GM12873 (cell line): ENCODE data around the gene CD3E.

Experiments used
- TF ChIP-seq, protein P1 (sequence below): IDR thresholded peaks from 2 replicates; pipeline ENCODE4 v1.5.1; 2012; ENCODE audit warnings: low read depth, mild to moderate bottlenecking, moderate library complexity, low read length, control low read depth; ENCODE audit not compliant: insufficient read depth; ENCODE audit errors: missing control alignments

The CD3E gene

DNA sequence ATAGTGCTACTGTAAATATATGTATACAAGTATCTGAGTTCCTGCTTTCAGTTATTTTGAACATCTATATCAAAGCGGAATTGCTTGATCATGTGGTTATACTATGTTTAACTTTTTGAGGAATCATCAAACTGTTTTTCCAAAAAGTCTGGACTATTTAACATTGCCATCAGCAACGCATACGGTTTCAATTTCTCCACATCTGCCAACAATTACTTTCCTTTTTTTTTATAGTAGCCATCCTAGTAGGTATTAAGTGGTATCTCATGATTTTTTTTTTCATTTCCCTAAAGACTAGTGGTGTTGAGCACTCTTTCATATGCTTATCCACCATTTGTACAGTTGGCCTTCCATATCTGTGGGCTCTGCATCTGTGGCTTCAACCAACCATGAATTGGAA lies 53.5 kb downstream of the CD3E start:
- TF ChIP-seq, protein P1, sequence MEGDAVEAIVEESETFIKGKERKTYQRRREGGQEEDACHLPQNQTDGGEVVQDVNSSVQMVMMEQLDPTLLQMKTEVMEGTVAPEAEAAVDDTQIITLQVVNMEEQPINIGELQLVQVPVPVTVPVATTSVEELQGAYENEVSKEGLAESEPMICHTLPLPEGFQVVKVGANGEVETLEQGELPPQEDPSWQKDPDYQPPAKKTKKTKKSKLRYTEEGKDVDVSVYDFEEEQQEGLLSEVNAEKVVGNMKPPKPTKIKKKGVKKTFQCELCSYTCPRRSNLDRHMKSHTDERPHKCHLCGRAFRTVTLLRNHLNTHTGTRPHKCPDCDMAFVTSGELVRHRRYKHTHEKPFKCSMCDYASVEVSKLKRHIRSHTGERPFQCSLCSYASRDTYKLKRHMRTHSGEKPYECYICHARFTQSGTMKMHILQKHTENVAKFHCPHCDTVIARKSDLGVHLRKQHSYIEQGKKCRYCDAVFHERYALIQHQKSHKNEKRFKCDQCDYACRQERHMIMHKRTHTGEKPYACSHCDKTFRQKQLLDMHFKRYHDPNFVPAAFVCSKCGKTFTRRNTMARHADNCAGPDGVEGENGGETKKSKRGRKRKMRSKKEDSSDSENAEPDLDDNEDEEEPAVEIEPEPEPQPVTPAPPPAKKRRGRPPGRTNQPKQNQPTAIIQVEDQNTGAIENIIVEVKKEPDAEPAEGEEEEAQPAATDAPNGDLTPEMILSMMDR, result no peak

DNA sequence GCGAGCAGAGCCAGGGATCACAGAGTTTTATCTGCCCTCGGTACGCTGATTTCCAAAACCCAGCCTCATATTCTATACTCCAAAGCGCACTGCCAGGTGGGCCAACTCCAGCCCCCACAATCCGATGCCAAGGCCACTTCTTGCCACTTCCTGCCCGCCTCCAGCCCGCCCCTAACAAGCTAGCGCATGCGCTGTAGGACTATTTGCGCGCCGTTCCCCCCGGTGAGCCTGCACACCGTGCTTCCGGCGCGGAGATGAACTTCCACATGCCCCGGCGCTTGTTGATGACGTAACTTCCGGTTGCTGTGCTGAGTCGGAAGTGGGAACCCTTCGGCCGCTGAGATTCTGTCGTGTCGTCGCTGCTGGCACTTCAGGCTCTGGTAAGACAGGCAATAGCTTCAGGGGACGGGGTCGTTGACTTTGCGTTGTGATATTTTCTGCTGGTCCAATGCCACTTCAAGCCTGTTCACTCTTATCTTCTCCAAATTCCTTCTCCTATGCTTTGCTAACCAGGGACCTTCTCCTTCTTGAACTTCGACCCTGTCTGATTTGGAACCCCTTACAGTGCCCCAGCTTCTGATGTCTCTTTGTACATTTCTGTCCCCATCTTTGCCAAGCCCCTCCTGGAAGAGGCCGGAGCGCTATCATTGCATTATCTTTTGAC lies 54.9 kb downstream of the CD3E start, which contains the start of gene UBE4A:
TSS of gene UBE4A (plus strand) at position 306 of the 664 bp plus-strand sequence. CDS start 5,481 bp downstream, outside the sequence.
- TF ChIP-seq, protein P1, result no peak

DNA sequence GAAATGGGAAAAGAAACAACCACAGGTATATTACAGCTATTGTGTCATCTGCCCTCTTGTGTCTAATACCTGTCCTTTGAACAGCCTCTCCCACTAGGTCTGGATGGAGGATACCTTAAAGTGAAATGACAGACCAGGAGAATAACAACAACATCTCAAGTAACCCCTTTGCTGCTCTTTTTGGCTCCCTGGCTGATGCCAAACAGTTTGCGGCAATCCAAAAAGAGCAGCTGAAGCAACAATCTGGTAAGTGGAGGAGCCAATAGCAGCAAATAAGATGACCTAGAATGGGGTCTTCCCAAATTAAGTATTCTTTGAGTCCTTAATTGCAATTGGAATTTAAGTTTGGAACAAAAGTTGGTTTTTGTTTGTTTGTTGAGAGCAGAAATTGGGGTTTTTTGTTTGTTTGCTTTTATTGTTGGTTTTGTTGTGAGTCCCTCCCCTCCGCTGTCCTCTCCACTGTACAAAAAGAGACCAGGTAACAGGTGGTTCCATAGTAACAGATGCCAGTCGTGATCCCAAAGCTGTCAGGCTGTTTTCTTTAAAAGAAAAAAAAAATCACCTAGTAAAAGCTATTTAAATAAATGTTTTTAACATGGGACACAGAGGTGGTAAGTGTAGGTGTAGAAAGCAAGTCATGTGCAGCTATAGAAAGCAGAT lies 60.6 kb downstream of the CD3E start:
- TF ChIP-seq, protein P1, result no peak
